T-helper 17 cell (primary cell): ENCODE measurements around the gene CDC42BPG. TPM values are rescaled to one million over a fixed set of nuclear protein-coding genes. Genes with fewer than 3 reads are reported as not detected.

ENCODE experiments used
- ATAC-seq: fragments of 150-1000 bp; cut with Tn5 transposase; 2 replicates; pipeline ENCODE4 v1.10.0; 2021; ENCODE audit warnings: mild to moderate bottlenecking, moderate library complexity
- DNase-seq, 3 donors: peaks; one replicate each; pipeline versions ENCODE4 v3.0.0 to v3.0.0-alpha.2; 2020 to 2021
- H3K9me3 ChIP-seq: one replicate; pipeline ENCODE4 v1.7.0; 2013; ENCODE audit warnings: low read length, mild to moderate bottlenecking; ENCODE audit not compliant: control insufficient read depth, poor library complexity, severe bottlenecking
- H3K27ac Mint-ChIP-seq: one replicate; pipeline ENCODE4 v1.8.0; 2022; ENCODE audit warnings: mild to moderate bottlenecking, moderate library complexity, mixed read lengths
- H3K27me3 Mint-ChIP-seq: one replicate; pipeline ENCODE4 v1.8.0; 2022; ENCODE audit warnings: mixed read lengths
- H3K36me3 Mint-ChIP-seq: one replicate; pipeline ENCODE4 v1.8.0; 2022; ENCODE audit warnings: low read depth, mixed read lengths
- H3K4me1 Mint-ChIP-seq: one replicate; pipeline ENCODE4 v1.8.0; 2022; ENCODE audit warnings: mild to moderate bottlenecking, mixed read lengths
- H3K4me3 Mint-ChIP-seq: one replicate; pipeline ENCODE4 v1.8.0; 2022; ENCODE audit warnings: mild to moderate bottlenecking, moderate library complexity, mixed read lengths
- total RNA-seq, 4 donors: library from RNA in 2 of 4; stranded (reverse) in 2 of 4; gene quantifications; one replicate each; pipeline ENCODE4 v1.2.3 and lab custom pipeline; 2022 to 2026

The CDC42BPG gene
- total RNA-seq, 2 donors from 2014 or later = 4.0 to 7.7 TPM

DNA sequence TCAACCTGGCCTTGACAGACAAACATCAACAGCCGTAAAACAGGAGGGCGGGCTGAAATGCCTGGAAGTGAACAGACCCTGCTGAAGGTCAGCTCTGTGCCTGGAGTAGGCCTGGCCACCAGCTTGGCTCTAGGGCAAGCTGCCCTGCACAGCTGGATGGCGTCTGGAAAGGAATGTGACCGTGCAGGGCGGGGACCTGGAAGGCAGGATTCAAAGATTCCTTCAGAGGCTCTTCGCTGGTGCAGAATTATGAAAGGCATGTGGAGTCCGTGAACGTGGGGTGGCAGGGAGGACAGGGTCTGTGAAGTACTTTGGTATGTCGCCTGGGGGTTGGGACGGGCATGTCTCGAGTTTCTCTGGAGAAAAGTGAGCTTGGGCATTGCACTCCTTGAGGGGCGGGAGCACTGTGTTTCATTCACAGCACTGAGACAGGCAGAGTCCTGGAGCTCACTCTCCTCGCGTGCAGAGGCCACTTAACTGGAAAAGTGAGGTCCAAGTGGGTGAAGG is 32.4 kb upstream of the CDC42BPG start:
- no peaks in the 10 kb centered on the region for H3K9me3 ChIP-seq
- peaks cover 70% of the 10 kb centered on the region for H3K4me1 Mint-ChIP-seq
- peak overlapping the region; percentile 97 for H3K27ac Mint-ChIP-seq
- peaks cover 10% of the 10 kb centered on the region for H3K36me3 Mint-ChIP-seq
- DNase-seq (no peak), ATAC-seq (no peak)
- no peaks in the 10 kb centered on the region for H3K27me3 Mint-ChIP-seq
- peak overlapping the region; percentile 97 for H3K4me3 Mint-ChIP-seq

GRCh38 chr11:64876229-64876750 is 31.8 kb upstream of the CDC42BPG start:
- H3K4me3 Mint-ChIP-seq = peak overlapping the region; percentile 97
- peak overlapping the region; percentile 97 for H3K27ac Mint-ChIP-seq
- peaks cover 11% of the 10 kb centered on the region for H3K36me3 Mint-ChIP-seq
- no peaks in the 10 kb centered on the region for H3K9me3 ChIP-seq
- DNase-seq = no peak
- peaks cover 72% of the 10 kb centered on the region for H3K4me1 Mint-ChIP-seq
- no peak for ATAC-seq
- no peaks in the 10 kb centered on the region for H3K27me3 Mint-ChIP-seq

- H3K4me3 Mint-ChIP-seq = peak overlapping the region; percentile 97
- peak overlapping the region; percentile 97 for H3K27ac Mint-ChIP-seq
- DNase-seq = no peak
- no peaks in the 10 kb centered on the region for H3K27me3 Mint-ChIP-seq
- peaks cover 71% of the 10 kb centered on the region for H3K4me1 Mint-ChIP-seq
- ATAC-seq = no peak
- no peaks in the 10 kb centered on the region for H3K9me3 ChIP-seq
- H3K36me3 Mint-ChIP-seq = peaks cover 13% of the 10 kb centered on the region
These were observed 31.1 kb upstream of the CDC42BPG start for GRCh38 chr11:64875369-64876228.

DNA sequence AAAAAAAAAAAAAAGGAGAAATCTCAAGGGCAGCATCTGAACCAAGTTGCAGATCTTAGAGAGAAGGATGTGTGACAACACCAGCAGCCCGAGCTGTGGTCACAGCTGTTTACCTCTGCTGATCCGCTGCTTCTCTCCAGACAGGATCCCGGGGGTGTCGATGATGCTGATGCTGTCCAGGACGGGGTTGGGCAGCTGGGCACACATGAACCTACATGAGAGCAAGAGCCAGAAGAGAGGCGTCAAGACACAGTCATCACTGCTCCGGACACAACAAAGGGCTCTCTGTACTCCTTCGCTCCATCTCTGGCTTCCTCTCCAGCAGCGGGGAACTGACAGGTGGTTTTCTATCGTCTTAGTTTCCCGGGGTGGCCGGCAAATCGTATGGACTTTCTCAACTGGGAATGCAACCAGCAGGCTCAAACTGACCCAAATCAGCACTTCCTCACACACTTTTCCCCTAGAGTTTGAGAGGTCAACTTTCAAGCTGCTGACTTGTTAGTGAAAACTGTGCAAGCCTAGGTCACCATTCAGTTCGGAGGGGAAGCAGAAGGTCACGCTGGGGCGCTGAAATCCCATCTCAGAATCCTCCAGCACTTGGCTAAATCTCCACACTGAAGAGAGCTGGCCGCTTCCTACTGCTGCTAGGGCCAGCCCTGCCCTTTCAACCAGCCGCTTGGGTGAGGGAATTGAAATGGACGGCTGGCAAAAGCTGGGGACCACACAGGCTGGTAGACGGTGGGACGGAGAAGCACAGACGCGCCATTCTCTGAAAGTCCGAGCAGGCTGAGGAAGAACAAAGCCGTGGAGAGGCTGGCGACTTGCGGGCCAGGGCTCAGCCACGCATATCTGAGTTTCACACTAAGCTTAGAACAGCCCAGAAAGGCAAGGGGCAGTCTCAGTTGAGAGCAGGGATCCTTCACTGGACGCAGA is 30.1 kb upstream of the CDC42BPG start:
- DNase-seq (no peak), ATAC-seq (no peak)
- peak overlapping the region; percentile 97 for H3K4me3 Mint-ChIP-seq
- H3K27me3 Mint-ChIP-seq = no peaks in the 10 kb centered on the region
- H3K36me3 Mint-ChIP-seq = peaks cover 13% of the 10 kb centered on the region
- H3K9me3 ChIP-seq = no peaks in the 10 kb centered on the region
- H3K27ac Mint-ChIP-seq = peak overlapping the region; percentile 97
- peaks cover 68% of the 10 kb centered on the region for H3K4me1 Mint-ChIP-seq

DNA sequence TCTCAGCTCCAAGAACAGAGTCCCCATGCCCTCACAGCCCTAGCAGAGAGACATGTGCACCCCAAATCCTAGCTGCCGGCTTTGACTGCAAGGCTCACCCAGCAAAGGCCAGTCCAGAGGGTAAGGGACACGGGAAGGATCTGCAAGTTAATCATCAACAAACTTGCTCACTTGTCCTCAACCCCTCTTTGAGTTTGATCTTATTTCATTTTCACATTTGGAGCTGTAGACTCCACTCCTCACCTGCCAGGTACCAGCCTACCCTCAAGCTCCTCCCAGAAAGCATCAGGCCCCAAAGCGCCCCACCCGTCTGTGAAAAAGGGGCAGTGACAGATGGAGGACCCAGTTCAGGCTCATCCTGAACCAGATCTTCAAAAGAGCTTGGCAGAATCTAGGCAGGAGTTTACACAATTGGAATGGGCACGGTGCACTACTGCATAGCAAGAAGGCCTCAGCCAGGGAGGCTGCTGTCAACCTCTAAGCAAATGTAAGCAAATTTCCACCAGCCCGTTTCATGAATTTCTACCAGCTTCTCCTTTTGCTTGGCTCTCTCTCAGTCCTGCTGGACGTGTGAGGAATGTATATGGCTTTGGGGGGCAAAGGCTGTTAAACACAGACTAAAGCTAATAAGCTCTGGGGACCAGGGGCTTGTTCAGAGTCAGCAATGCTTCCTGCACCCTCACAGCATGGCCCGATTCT is 28.5 kb upstream of the CDC42BPG start:
- Mint-ChIP-seq H3K4me3 (peak overlapping the region; percentile 82), H3K27ac (peak overlapping the region; percentile 82), H3K4me1 (peaks cover 73% of the 10 kb centered on the region), H3K36me3 (peaks cover 13% of the 10 kb centered on the region), H3K27me3 (no peaks in the 10 kb centered on the region)
- no peak for DNase-seq
- H3K9me3 ChIP-seq = no peaks in the 10 kb centered on the region
- no peak for ATAC-seq

DNA sequence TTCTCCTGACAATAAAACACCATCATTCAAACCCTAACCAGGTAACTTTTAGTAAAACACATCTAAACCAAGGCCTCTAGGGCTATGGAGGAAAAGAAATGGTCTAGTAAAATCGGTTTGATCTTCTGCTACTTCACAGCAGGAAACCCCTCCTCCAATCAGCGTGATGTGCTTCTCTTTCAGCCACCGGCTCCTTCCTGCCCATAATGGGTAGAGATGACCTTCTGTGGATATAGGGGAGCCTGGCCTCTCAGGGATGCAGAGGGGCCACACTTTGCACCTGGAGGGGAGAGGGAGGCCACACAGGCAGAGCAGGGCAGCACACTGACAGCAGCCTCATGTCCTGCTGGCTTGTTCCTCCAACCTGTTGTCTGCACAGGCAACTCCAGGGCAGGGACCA is 27.0 kb upstream of the CDC42BPG start:
- Mint-ChIP-seq H3K4me3 (peak overlapping the region; percentile 86), H3K27me3 (no peaks in the 10 kb centered on the region), H3K36me3 (peaks cover 7% of the 10 kb centered on the region), H3K27ac (peak overlapping the region; percentile 98), H3K4me1 (peaks cover 69% of the 10 kb centered on the region)
- ATAC-seq (no peak), DNase-seq (no peak)
- no peaks in the 10 kb centered on the region for H3K9me3 ChIP-seq

- Mint-ChIP-seq H3K4me1 (peaks cover 69% of the 10 kb centered on the region), H3K4me3 (peak overlapping the region; percentile 86), H3K27ac (peak overlapping the region; percentile 98), H3K27me3 (no peaks in the 10 kb centered on the region), H3K36me3 (peaks cover 7% of the 10 kb centered on the region)
- no peak for DNase-seq
- H3K9me3 ChIP-seq = no peaks in the 10 kb centered on the region
- ATAC-seq = no peak
These were observed 26.5 kb upstream of the CDC42BPG start for GRCh38 chr11:64870893-64871466.

DNA sequence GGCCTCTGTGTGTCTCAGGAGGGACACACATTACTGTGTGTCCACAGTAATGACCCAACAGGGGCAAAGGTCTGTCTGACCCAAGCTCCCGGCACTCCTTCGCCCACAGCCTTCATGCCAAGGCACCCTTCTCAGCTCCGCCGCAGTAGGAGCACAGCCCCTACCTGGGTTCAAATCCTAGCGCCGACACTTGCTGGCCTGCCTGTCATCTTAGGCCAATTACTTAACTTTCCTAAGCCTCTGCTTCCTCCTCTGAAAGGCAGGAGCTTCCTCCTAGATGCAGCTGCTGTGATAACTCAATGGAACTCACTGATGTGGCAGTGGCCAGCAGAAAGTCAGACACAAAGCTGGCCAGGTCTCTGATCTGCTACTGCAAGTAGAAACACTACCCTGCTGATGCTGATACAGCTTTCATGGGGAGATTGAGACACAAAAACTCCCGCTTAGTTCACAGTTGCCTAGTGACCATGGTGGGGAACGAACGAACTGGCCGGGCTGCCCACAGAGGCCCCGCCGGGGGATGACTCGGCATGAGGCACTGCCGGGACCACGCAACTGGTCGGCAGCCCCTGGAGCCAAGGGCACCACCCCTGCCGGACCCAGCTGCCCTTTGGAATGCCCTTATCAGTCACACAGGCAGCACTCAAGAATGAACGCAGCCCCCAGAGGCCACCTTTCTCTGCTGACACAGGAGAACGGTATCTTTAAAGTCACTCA is 25.9 kb upstream of the CDC42BPG start:
- ATAC-seq = peak; percentile 7
- Mint-ChIP-seq H3K36me3 (peaks cover 7% of the 10 kb centered on the region), H3K4me1 (peaks cover 69% of the 10 kb centered on the region), H3K27ac (peak overlapping the region; percentile 98), H3K4me3 (peak overlapping the region; percentile 86), H3K27me3 (no peaks in the 10 kb centered on the region)
- DNase-seq = no peak
- H3K9me3 ChIP-seq = no peaks in the 10 kb centered on the region

- no peak for DNase-seq
- H3K9me3 ChIP-seq = no peaks in the 10 kb centered on the region
These were observed 25.2 kb upstream of the CDC42BPG start for GRCh38 chr11:64869571-64870175.

GRCh38 chr11:64868904-64869570 is 24.6 kb upstream of the CDC42BPG start:
- no peaks in the 10 kb centered on the region for H3K27me3 Mint-ChIP-seq
- H3K36me3 Mint-ChIP-seq = peaks cover 7% of the 10 kb centered on the region
- peak; percentile 52 for ATAC-seq
- H3K27ac Mint-ChIP-seq = peak overlapping the region; percentile 98
- peak overlapping the region; percentile 86 for H3K4me3 Mint-ChIP-seq
- peaks cover 63% of the 10 kb centered on the region for H3K4me1 Mint-ChIP-seq
- no peaks in the 10 kb centered on the region for H3K9me3 ChIP-seq
- DNase-seq = peak in 1 of 3 donors; percentile 58

More at GRCh38 chr11:64869571-64870175, 25.2 kb upstream of the CDC42BPG start:
- peak overlapping the region; percentile 86 for H3K4me3 Mint-ChIP-seq
- peak overlapping the region; percentile 98 for H3K27ac Mint-ChIP-seq
- H3K27me3 Mint-ChIP-seq = no peaks in the 10 kb centered on the region
- ATAC-seq = peak; percentile 12
- H3K4me1 Mint-ChIP-seq = peaks cover 68% of the 10 kb centered on the region
- H3K36me3 Mint-ChIP-seq = peaks cover 7% of the 10 kb centered on the region
